AG04449 (cell line): ENCODE measurements around the gene EEF1G.
"Not testable (repeated sequence)": the region's sequence is repeated elsewhere in the genome, so short reads cannot be mapped to it uniquely, and the experiment has no call there.

Experiments used
- CTCF ChIA-PET: fragments of 350-600 bp; formaldehyde crosslinking; extraction: SDS; loops from one replicate; lab custom pipeline; 2021; ENCODE audit warnings: antibody characterized with exemption; lab: Yijun Ruan, JAX
- POLR2A ChIA-PET: fragments of 400-600, 350-600 bp; formaldehyde crosslinking; extraction: SDS; loops from one replicate; lab custom pipeline; 2020; ENCODE audit warnings: antibody characterized with exemption, inconsistent platforms; lab: Yijun Ruan, JAX
- DNase-seq: peaks from one replicate; pipeline ENCODE4 v3.0.0-alpha.2; 2010; ENCODE audit warnings: low read depth, low spot score
- H3K4me3 ChIP-seq: 2 replicates; pipeline ENCODE4 v1.5.1; 2011; ENCODE audit warnings: low read depth, mild to moderate bottlenecking, control low read depth, low read length
- CTCF ChIP-seq: IDR thresholded peaks from one replicate; pipeline ENCODE4 v1.5.1; 2011; ENCODE audit warnings: mild to moderate bottlenecking, moderate library complexity, low read length, control low read depth, inconsistent platforms; ENCODE audit not compliant: insufficient read depth; ENCODE audit errors: missing control alignments

EEF1G gene

GRCh38 chr11:62575156-62575555, 1.5 kb upstream of the EEF1G start:
- peak overlapping the region; percentile 81 for H3K4me3 ChIP-seq
- ChIA-PET POLR2A (interaction anchor here (0.9 to 2.4 kb wide), 6 partner anchors 17 to 174 kb away, joined by 3 to 65 read pairs (median 14); partner anchors contain the start of genes AHNAK, C11orf98, CSKMT and GANAB), CTCF (interaction anchor here (0.7 to 2.1 kb wide), 7 partner anchors 9 to 151 kb away, joined by 3 to 15 read pairs (median 5); partner anchors contain the start of genes LBHD1 and UQCC3)
- DNase-seq: no peak
- TF ChIP-seq CTCF: no peak

- no peak for DNase-seq
- POLR2A ChIA-PET: interaction anchor here (0.6 to 2.4 kb wide), 28 partner anchors 8 to 279 kb away, joined by 3 to 65 read pairs (median 5); partner anchors contain the start of genes AHNAK, C11orf98, CSKMT and GANAB
Observed at GRCh38 chr11:62574363-62575071, 826 bp upstream of the EEF1G start.

GRCh38 chr11:62573006-62573591, 592 bp downstream of the EEF1G start:
- ChIA-PET CTCF (interaction anchor here (0.7 to 4.7 kb wide), 14 partner anchors 12 to 178 kb away, joined by 3 to 61 read pairs (median 4); partner anchors contain the start of gene TUT1), POLR2A (interaction anchor here (0.7 to 2.4 kb wide), 25 partner anchors 9 to 268 kb away, joined by 3 to 65 read pairs (median 5); partner anchors contain the start of genes AHNAK, C11orf98, CSKMT and LBHD1)
- no peak for TF ChIP-seq CTCF
- H3K4me3 ChIP-seq: peak overlapping the region; percentile 97
- DNase-seq: no peak

More at GRCh38 chr11:62574363-62575071, 826 bp upstream of the EEF1G start:
- no peak for TF ChIP-seq CTCF
- CTCF ChIA-PET: interaction anchor here (0.7 to 2.1 kb wide), 15 partner anchors 9 to 179 kb away, joined by 3 to 15 read pairs (median 4); partner anchors contain the start of genes LBHD1 and UQCC3
- peak overlapping the region; percentile 81 for H3K4me3 ChIP-seq

- H3K4me3 ChIP-seq: peak overlapping the region; percentile 97
- TF ChIP-seq CTCF: no peak
- POLR2A ChIA-PET: interaction anchor here (1.5 to 1.9 kb wide), 2 partner anchors 8 to 12 kb away, joined by 4 to 10 read pairs; no protein-coding TSS in a partner anchor
- no peak for DNase-seq
- CTCF ChIA-PET: interaction anchor here (0.7 to 4.7 kb wide), 9 partner anchors 13 to 177 kb away, joined by 3 to 61 read pairs (median 6); partner anchors contain the start of gene TUT1
Observed at GRCh38 chr11:62572431-62572830, 1.3 kb downstream of the EEF1G start.

- POLR2A ChIA-PET: interaction anchor here (0.7 to 2.1 kb wide), 2 partner anchors 18 to 35 kb away, joined by 3 to 7 read pairs; no protein-coding TSS in a partner anchor
- H3K4me3 ChIP-seq, DNase-seq: not testable (repeated sequence)
- CTCF ChIA-PET: interaction anchor here (2.6 to 4.7 kb wide), 3 partner anchors 13 to 176 kb away, joined by 21 to 61 read pairs (median 23); no protein-coding TSS in a partner anchor
Observed at GRCh38 chr11:62571493-62571892, 2.2 kb downstream of the EEF1G start.

GRCh38 chr11:62570903-62571302, 2.8 kb downstream of the EEF1G start:
- POLR2A ChIA-PET: interaction anchor here (2.1 kb wide), 1 partner anchor 18 kb away, joined by 7 read pairs; no protein-coding TSS in a partner anchor
- H3K4me3 ChIP-seq, DNase-seq: not testable (repeated sequence)
- CTCF ChIA-PET: interaction anchor here (0.6 to 4.7 kb wide), 6 partner anchors 12 to 176 kb away, joined by 3 to 61 read pairs (median 12); partner anchors contain the start of gene TUT1
